Measurements from ENCODE around the gene GIT2.

DNA sequence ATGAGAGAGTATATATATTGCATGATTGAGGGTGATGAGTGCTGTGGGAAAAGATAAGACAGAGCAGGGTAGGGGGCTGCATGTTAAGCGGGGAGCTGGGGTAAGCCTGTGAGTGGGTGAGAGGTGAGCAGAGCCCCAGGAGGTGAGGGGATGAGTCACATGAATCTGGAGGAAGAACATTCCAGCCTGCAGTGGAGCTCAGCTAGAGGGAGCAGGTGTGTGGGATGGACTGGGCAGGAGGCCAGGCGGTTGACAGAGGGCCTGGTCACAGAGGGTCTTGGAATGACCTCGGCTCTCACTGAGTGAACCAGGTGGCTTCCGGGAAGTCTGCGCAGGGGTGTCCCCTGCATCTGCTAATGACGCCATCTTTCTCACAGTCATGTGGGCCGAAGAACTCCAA is 44.4 kb downstream of the GIT2 start:
- TF ChIP-seq TARDBP (IDR thresholded peaks at IDR 0.05) (no peak), SUZ12 (IDR thresholded peaks at IDR 0.05) (no peak), FOXM1 (IDR thresholded peaks at IDR 0.05; ENCODE audit: borderline replicate concordance) (no peak), FOXA1 (IDR thresholded peaks at IDR 0.05) (no peak), NFRKB (IDR thresholded peaks at IDR 0.05) (no peak), SP1 (IDR thresholded peaks at IDR 0.05) (no peak), L3MBTL2 (conservative IDR thresholded peaks at IDR 0.05) (no peak), ELF4 (IDR thresholded peaks at IDR 0.05) (no peak), PKNOX1 (IDR thresholded peaks at IDR 0.05) (no peak), HDGF (IDR thresholded peaks at IDR 0.05; ENCODE audit: borderline replicate concordance) (no peak), ARNT (IDR thresholded peaks at IDR 0.05) (no peak)

Measured in HEK293T (cell line).